HG03139 (cell line): ENCODE measurements around the gene DNAAF5.
A peak's percentile ranks its signal among the peaks of the same experiment; 100 is the strongest.

Source experiments
- ATAC-seq: cut with Tn5 transposase; IDR thresholded peaks from one replicate; pipeline ENCODE4 v1.9.1; 2021; ENCODE audit not compliant: unreplicated experiment

DNAAF5 gene

DNA sequence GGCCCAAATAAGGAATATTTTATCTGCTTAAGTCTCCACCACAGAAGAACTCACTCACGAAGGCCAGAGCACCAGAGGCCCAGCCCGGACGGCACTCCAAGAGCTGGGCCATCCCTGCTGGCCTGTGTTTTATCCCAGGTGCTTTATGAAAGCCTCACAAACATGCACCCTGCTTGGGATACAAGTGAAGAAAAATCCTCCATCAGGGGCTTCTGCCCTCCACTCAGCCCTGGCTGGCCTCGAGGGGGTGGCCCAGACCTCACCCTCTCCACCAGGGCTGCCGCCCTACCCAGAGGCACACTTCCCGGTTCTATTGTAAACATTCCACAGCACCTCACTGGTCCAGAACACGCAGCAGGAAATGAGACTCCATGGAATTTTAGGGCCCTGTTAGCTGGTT, 19.8 kb upstream of the DNAAF5 start:
- ATAC-seq = no peak

DNA sequence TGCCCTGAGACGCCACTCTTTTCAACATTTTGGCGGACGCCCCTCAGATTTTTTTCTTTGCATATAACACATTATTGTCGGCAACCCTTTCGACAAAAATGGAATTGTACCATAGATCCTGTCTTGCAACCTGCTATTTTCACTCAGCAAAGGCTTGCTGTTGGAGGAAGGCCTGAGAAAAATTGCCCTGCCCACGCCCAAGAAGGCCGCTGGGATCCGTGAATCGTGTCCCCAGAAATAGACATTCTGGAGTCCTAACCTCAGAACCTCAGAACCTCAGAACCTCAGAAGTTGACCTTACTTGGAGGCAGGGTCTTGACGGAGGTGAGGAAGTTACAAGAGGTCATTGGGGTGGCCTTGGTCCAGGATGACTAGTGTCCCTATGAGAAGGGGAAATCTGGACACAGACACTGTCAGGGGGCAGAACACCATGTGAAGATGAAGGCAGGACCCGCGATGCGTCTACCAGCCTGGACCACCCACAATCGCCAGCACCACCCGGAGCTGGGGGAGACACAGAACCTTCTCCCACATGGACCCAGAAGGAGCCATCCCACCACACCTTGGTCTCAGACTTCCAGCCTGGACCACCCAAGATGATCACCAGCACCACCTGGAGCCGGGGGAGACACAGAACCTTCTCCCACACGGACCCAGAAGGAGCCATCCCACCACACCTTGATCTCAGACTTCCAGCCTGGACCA, 19.1 kb upstream of the DNAAF5 start:
- ATAC-seq = no peak

DNA sequence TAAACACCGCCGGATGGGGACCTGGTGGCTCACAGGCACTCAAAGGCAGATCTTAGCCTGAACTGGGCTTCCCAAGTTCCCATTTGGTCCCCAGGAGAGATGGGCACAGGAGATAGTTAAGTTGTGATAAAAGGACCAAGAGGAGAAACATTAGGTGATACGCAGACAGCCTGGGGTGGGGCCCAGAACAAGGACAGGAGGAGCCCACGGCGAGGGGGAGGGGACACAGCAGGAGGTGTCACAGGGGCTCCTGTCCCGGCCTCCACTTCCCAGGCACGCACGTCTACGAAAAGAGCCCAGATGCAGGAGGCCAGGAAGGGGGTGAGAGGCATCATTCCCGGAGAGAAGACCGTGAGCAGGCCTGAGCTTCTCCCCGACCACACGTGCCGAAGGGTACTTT, 16.3 kb upstream of the DNAAF5 start:
- ATAC-seq = no peak

DNA sequence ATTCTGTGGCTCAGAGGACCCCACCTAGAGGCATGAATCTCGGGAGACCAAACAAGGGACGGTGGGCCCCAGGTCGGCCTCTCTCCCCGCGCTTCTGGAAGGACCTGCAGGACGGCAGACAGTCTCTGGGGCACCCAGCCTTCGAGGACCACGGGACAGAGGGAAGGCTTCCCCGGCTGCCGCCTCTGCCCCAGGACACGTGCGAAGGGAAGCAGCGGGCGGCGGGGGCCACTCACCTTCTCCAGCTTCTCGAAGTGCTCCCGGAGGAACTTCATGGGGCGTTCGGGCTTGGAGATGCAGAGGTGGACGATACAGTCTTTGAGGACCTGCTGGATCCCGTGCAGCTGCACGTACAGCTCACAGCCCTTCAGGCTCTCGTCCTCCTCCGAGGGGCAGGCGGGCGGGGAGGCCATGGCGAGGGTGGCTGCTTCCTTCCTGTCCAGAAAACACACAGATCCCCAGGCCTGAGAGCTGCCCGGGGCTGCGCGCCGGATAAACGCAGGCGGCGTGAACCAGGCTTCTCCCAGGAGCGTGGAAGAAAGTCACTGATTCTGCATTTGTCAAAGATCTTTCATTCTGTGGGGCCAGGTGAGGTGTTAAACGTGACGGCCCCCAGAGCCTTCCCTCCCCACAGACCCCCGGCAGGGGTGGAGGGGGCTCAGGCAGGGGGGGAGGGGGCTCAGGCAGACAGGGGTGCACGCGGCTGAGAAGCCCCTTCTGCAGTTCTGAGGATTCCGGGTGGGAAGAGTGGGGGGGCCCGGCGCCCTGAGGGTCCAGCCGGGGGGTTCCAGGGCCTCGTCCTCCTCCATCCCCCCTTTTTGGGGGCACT, 15.2 kb upstream of the DNAAF5 start:
- ATAC-seq = no peak

DNA sequence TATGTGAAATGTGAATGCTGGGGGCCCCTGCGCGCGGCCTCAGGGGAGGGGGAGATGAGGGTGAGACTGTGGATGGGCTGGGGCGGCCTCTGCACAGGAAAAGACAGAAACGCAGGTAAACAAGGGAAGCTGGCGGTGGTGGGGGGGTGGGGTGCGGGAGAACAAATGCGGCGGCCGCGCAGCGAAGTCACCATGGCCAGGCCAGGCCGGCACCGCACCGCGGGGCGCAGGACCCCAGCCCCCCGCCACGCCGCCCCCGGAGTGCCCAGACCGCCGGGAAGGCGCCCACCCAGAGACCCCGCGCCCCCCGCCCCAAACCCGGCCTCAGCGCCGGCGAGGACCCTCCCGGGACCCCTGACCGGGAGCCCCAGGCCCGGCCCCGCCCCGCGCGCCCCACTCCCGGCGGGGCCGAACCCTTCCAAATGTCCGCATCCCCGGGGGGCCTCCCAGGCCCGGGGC, 14.5 kb upstream of the DNAAF5 start:
- no peak for ATAC-seq

DNA sequence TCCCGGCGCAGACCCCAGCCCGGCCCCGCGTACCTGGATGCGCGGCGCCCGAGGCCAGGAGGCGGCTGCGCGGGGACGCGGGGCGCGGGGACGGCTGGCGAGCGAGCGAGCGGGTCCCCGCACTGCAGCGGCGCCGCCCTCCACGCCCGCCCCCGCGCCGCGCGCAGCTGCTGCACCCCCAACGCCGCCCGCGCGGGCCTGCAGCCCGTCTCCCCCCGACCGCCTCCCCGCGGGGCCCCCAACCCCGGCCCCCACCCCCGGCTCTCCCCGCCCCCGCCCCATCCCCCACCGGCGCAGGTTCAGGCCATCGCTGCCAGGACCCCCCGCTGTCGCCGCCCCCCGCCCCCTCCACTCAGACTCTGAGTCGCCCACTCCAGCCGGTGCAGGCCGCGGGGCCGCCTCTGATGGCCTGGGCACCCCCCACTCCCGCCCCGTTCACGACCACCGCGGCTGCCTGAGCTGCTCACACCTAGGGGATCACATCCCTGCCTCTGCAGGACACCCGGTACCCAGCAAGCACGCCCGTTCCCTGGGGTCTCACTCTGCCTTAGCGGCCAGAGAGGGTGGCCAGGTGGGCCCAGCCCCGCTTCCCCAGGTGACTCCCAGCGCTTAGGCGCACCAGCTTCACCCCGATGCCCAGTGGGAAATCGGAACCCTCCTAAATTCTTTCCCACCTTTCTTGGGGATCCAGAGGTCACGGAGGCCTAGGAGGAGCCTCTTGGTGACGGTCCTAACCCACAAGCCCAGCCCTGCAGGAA, 13.9 kb upstream of the DNAAF5 start:
- ATAC-seq = no peak

DNA sequence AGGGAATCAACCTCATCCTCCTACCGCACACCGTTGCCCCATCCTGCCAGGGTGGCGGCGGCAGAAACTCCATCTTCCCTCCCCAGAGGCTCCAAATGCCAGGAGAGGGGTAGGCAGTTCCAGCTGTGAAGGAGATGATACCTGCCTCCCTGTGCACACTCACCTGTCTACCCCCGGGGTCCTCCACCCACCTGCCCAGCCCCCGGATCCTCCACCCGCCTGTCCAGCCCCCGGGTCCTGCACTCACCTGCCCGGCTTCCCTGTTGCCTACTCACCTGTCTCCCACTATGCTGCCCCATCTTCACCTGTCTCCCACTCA, 13.4 kb upstream of the DNAAF5 start:
- no peak for ATAC-seq

DNA sequence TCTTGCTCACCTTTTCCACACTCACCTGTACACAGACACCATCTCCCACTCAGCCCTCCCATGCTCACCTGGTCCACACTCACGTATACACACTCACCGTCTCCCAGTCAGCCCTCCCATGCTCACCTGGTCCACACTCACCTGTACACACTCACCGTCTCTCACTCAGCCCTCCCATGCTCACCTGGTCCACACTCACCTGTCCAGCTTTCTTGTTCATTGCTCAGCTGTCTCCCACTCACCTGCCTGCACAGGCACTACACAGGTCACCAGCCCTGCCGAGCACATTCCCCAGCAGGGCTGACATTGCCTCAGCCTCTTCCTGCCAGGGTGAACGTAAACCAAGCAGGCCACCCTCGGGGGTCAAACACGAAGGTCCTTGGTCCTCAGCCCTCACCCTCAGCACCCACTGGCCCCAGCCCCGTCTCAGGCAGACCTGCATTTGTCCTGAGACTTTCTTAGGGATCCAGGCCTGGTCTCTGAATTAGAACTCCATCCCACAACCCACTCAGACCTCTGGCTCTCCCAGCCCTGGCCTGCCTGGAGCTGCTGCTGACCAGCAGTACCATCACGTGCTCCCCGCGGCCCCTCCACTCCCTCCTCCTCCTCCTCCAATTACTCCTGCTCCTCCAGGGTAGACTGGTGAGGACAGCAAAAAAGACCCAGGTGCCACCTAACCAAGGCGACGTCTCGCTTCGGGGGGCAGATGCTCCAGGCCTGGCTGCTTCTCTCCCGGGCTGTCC, 12.8 kb upstream of the DNAAF5 start:
- no peak for ATAC-seq

DNA sequence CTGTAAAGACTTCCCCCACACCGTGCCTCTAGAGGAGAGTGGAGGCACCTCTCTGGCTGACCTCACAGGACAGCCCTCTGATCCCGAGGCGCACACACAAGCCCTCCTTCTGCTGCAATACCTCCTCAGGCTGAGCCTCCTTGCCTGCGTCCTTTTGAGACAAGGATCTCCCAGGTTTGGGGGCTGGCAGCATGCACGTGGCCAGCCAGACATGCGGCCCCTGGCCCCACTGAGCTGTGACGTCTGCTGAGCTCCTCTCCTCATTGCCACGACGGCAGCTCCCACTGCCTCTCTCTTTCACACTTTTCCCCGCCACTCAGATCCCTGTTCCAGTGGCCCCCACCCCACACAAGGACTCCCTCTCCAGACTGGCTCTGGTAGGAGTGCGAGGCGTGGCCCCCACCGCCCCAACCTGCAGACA, 12.2 kb upstream of the DNAAF5 start:
- ATAC-seq = no peak

DNA sequence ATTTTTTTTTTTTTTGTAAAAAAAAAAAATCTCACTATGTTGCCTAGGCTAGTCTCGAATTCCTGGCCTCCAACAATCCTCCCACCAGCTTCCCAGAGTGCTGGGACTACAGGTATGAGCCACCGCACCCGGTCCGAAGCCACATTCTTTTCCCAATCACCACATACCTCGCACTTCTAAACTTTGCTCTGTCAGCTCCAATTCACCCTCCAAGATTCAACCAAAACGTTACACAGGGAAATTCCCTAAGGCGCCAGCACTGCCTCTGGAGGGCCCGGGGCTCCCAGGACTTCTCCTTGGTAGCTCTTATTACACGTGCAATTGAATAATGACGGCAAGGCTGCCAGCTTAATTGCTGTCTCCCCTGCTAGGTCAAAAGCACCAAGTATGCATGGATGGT, 10.3 kb upstream of the DNAAF5 start:
- ATAC-seq = no peak

DNA sequence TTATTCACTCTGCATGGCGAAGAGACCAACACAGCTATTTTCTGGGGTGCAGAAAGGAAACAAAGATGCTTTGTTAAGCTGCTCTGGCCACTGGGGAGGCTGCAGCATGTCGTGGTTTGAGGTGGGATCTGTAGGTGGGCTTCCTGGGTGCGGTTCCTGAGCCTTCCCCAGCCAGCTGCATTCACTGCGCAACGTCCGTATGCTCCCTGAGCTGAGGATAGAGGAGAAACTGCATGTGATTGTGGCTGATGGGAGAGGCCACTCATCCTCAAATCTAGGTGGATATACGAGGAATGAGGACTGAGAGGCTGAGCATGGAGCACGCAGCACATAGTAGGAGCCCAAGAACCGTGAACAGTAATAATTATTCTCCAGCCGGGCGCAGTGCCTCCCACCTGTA, 9.9 kb upstream of the DNAAF5 start:
- no peak for ATAC-seq

DNA sequence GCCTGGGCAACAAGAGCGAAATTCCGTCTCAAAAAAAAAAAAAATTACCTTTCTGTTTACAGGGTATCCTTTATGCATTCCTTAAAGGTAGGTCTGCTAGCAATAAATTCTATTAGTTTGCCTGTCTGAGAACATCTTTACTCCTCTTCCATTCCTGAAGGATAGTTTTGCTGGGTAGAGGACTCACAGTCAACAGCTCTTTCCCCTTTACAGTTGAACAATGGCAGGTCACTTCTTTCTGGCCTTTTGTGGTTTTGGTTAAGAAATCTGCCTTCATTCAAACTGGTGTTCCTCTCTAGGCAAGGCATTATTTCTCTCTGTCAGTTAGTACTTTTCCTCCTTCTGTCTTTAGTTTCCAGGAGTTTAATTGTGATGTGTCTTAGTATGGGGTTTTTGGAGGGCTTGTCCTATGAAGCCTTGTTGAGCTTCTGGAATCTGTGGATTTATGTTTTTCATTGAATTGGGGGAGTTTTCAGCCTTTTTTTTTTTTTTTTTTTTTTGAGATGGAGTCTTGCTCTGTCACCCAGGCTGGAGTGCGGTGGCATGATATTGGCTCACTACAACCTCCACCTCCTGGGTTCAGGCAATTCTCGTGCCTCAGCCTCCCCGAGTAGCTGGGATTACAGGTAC, 4.8 kb upstream of the DNAAF5 start:
- no peak for ATAC-seq

DNA sequence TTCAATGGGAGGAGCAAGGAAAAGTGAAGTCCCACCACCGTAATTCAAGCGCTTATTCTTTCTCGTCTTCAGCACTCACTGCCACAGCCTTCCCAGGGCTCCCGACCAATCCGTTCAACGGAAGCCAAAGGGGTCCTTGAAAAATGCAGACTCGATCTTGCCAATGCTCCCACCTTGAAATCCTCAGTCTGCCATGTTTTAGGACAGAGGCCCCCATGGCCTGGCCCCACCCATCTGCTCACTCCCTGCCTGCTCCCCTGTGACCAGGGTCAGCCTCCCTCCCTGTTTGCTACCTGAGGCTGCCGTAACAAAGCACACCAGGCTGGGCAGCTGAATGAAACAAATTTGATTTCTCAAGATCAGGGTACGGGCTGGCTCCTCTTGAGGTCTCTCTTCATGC, 3.0 kb upstream of the DNAAF5 start:
- ATAC-seq = no peak

DNA sequence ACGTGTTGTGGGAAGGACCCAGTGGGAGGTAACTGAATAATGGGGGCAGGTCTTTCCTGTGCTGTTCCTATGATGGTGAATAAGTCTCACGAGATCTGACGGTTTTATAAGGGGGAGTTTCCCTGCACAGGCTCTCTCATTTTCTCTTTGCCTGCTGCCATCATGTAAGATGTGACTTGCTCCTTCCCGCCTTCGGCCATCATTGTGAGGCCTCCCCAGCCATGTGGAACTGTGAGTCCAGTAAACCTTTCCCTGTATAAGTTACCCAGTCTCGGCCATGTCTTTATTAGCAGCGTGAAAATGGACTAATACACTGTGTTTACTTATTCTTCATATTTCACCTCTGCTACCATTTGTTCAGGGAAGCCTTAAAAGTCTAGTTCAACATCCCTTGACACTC, 2.2 kb upstream of the DNAAF5 start:
- ATAC-seq = no peak

DNA sequence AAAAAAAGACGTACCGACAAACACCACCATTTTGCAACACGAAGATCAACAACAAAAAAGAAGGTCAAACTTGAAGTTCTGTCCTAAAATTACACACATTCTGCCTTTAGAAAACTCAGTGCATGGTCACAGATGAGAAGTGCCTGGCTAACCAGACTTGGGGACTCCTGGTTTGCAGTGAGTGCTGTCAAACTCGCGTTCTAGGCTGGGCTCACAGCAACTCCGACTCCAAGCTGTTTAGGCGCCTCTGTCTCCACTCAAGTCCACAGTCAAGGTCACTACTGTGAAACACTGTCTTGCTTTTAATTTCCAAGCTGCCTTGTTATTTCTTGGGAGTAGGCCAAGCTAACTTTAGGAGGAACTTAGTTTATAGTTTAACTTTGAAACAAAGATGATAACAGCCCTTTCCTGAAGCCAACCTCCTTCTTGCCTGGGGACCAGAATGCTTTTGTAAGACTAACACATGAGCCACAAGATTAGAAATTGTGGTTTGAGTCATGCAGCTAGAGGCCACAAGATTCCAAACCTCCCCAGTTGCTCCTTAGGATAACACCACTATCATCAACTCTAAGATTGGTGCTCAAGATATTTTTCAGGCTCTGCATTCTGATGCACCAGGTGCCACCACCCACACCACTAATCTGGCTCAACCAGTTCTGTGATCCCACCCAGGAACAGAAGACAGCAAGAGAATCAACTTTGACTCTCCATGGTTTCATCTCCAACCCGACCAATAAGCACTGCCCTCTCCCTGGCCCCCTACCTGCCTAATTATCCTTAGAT, 1.1 kb upstream of the DNAAF5 start:
- ATAC-seq = no peak

DNA sequence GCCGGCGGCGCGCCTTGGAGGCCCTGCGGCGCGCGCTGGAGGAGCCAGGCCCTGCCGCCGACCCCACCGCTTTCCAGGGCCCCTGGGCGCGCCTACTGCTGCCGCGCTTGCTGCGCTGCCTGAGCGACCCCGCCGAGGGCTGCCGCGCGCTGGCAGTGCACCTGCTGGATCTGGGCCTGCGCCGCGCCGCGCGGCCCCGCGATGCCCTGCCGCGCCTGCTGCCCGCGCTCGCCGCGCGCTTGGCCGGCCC, 280 bp downstream of the DNAAF5 start:
- no peak for ATAC-seq

DNA sequence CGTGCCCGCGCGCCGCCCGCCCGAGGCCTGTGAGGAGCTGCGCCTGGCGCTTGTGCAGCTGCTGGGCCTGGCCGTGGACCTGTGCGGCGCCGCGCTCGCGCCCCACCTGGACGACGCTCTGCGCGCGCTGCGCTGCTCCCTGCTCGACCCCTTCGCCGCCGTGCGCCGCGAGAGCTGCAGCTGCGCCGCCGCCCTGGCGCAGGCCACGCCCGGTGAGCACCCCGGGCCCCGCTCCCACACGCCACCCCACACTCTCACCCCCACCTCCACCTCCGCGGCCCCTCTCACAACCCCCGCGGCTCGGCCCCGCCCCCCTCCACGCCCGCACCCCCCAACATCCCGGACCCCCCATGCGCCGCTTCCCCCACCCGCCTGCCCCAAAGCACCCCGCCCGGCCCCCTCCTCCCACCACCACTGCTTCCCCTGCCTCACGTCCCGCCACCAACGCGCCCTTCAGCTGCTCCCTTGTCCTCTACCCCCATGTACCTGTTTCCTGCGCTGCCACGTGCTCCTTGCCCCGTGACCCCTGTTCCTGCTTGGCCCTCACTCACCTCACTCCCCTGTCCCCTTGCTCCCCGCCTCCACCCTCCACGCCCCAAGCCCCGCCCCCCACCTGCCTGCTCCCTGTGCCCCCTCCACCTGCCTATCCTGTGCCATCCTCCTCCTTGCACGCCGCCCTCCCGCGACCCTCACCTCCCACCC, 756 bp downstream of the DNAAF5 start, which contains the start of gene PRKAR1B:
TSS of gene PRKAR1B (minus strand) at position 178 of the 702 bp plus-strand sequence. CDS start 15,776 bp downstream, outside the sequence.
- peak; percentile 35 for ATAC-seq

DNA sequence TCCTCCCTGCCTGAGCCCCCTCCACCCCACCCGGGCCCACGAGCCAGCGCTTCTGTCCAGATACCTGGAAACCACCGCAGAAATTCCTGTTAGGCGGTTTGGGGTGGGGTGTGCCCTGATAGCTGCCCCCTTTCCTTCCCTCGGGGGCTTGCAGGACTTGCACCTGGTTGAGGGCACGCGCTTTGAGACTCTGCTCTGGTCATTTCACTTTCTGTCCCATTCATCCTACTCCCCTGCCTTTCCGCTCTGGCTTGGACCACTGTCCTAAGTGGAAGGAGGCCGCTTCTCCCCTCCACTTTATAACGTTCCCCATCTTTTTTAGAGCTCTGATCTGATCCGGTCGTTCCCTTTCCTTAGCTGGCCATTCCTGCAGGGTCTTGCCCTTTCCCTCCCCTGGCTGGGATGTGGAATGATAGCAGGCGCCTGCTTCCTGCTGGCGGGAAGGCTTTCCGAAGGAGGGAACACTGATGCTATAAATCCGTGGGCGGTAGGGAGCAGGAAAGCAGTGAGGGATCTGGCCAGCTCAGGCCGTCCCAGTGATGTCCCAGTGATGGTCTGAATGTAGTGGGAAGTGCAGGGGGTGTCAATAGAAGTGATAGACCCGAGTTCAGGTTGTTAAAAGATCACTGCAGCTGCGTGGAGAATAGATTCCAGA, 1.4 kb downstream of the DNAAF5 start:
- ATAC-seq = no peak

DNA sequence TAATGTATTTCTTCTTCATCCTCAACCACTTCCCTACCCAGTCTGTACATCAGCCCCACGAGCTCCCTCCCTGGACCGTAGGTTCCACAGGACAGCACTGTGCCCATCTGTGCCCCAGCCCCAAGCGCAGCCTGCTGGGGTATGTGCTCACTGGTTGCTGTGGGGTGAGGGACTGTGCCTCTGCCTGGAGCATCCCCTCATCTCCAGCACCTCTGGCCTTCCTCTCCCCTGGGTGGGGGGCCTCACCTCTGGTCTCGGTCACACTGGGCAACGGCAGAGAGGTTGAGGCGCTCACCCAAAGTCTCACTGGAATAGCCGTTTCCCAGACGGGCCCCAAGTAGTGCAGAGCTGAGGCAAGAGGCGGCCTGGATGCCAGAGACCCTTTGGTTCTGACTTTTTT, 2.1 kb downstream of the DNAAF5 start:
- no peak for ATAC-seq
